Liver (tissue), 3 donors: ENCODE data around the gene BCAT1.

Experiments used
- CTCF ChIP-seq: fragments of 150-350 bp; IDR thresholded peaks from 2 replicates; pipeline ENCODE4 v1.5.1; 2017; ENCODE audit warnings: improper control_type of control experiment, low read depth, low read length; ENCODE audit not compliant: missing input control
- HNF4A ChIP-seq, 2 donors: conservative IDR thresholded peaks; 2 replicates each; pipeline ENCODE4 v1.6.1; 2016; ENCODE audit warnings: antibody characterized with exemption in 2 of 2, mild to moderate bottlenecking in 2 of 2
- HNF4G ChIP-seq: IDR thresholded peaks from 2 replicates; pipeline ENCODE4 v1.6.1; 2016; ENCODE audit warnings: antibody characterized with exemption
- JUND ChIP-seq, 2 donors: IDR thresholded peaks; 2 replicates each; pipeline ENCODE4 v1.6.1; 2016; ENCODE audit warnings: antibody characterized with exemption in 2 of 2
- MAX ChIP-seq: IDR thresholded peaks from 2 replicates; pipeline ENCODE4 v1.6.1; 2016; ENCODE audit warnings: antibody characterized with exemption
- RAD21 ChIP-seq, 2 donors: IDR thresholded peaks; 2 replicates each; pipeline ENCODE4 v1.6.1; 2016; ENCODE audit warnings: antibody characterized with exemption in 2 of 2, mild to moderate bottlenecking in 2 of 2
- REST ChIP-seq: IDR thresholded peaks from 2 replicates; pipeline ENCODE4 v1.6.1; 2016; ENCODE audit warnings: antibody characterized with exemption, mild to moderate bottlenecking
- RXRA ChIP-seq, 2 donors: IDR thresholded peaks; 2 replicates each; pipeline ENCODE4 v1.6.1; 2017 to 2018; ENCODE audit warnings: antibody characterized with exemption in 2 of 2, mild to moderate bottlenecking in 1 of 2
- SP1 ChIP-seq: IDR thresholded peaks from 2 replicates; pipeline ENCODE4 v1.6.1; 2018; ENCODE audit warnings: antibody characterized with exemption, mild to moderate bottlenecking
- donor health status: healthy.
- donor health status: healthy.

GRCh38 chr12:24964342-24964741, 15.4 kb upstream of the BCAT1 start:
- TF ChIP-seq CTCF (no peak), HNF4A (conservative IDR thresholded peaks at IDR 0.05) (no peak), REST (no peak), RXRA (IDR thresholded peaks at IDR 0.05) (no peak), HNF4G (no peak), JUND (IDR thresholded peaks at IDR 0.05) (no peak), SP1 (no peak), RAD21 (IDR thresholded peaks at IDR 0.05) (no peak), MAX (no peak)
